AG20443 (cell line): ENCODE results near the gene RNF44.
"Not testable (repeated sequence)": the region's sequence is repeated elsewhere in the genome, so short reads cannot be mapped to it uniquely, and the experiment has no call there.

Experiments
- DNase-seq: peaks from one replicate; pipeline ENCODE4 v3.0.0; 2012; ENCODE audit warnings: low spot score, mixed read lengths

Gene RNF44

GRCh38 chr5:176519810-176520720 is 17.1 kb downstream of the RNF44 start:
- no peak for DNase-seq

DNA sequence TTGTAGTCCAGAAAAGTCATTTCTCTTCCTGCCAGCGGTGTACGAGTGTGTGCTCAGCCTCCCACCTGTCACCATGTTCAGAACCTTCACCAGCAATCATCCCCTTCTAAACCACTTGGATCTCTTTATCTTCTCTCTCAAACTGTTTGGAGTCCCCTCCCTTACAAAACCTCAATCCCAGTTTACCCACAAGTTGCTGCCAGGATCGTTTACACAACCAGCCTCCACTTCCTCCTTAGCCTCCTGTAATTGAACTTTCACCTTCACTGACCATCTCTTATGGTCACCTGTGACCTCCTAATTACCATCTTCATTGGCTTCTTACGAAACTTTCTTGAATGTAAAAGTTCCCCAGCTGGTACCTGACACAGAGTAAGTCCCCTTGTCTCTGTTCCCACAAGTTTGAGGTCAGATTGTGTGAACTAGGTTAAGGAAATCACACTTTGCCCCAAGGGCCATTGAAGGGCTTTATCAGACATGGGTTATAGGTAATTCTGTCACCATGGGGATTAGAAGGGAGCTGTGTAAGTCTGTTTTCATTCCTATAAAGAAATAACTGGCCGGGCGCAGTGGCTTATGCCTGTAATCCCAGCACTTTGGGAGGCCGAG is 20.0 kb downstream of the RNF44 start:
- DNase-seq: no peak

DNA sequence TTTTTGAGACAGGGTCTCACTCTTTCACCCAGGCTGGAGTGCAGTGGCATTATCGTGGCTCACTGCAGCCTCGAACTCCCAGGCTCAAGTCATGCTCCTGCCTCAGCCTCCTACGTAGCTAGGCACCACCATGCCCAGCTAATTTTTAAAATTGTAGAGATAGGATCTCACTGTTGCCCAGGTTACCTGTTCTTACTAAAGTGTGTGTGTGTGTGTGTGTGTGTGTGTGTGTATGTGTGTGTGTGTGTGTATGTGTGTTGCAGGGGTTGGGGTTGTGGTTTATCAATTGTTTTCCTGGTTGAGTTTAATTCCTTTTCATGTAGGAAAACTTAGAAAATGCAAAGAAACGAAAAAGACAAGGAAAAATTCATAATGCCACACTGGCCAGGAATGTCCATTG is 21.8 kb downstream of the RNF44 start:
- DNase-seq: no peak

GRCh38 chr5:176514244-176514950 is 22.8 kb downstream of the RNF44 start:
- no peak for DNase-seq

- DNase-seq: no peak
Measured at GRCh38 chr5:176513788-176514187, 23.4 kb downstream of the RNF44 start.

DNA sequence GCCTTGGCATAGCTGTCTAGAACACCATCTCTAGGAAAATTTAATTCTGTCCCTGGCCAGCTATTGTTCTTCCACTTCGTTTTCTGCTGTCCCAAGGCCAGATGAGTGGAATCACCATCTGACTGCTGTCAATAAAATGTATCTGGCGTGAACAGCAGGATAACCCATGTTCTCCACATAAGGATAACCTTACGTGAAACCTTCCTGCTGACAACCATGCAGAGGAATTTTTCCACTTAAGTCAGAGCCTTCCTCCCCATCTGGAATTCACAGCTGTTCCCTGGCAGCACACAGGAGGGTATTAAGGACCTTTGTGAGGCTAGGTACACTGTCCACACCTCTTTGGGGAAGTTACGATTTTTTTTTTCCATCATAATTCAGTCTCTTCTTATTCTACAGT is 28.6 kb downstream of the RNF44 start:
- no peak for DNase-seq

DNA sequence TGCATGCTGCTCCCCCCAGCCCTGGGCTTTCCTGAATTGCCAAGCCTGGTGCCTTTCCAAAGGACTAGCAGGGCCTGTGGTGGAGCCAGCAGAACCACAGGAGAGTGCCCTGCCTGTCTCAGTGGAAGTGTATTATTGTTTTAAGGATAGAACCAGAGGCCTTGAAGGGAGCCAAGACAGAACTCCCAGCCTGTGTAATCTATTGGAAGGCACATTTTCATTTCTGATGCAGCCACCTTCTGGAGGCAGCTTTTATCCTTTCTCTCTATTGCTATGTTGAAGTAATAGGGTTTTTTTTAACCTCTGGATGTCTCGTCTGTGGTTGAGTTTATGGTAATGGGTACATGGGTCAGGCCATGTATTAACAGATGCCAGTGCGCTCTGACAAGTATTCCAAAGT is 29.3 kb downstream of the RNF44 start:
- DNase-seq: no peak

DNA sequence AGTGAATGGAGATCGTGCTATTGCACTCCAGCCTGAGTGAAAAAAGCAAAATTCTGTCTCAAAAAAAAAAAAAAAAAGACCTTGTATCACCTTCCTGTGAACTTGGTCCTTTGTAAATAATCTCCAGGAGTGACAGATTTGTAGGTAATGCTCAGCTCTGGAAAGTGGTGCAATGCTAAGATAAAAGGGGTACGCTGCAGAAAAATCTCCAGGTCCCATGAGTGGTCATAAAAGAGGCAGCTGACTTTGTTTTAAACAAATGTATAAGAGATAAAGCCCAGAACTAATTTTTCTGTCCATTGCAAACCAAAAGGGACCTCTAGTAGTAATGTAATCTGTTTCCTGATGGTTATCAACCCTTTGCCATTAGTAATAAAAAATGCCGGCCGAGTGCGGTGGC is 33.7 kb downstream of the RNF44 start:
- DNase-seq: no peak

GRCh38 chr5:176501333-176501732 is 35.9 kb downstream of the RNF44 start:
- DNase-seq: peak; percentile 70

DNA sequence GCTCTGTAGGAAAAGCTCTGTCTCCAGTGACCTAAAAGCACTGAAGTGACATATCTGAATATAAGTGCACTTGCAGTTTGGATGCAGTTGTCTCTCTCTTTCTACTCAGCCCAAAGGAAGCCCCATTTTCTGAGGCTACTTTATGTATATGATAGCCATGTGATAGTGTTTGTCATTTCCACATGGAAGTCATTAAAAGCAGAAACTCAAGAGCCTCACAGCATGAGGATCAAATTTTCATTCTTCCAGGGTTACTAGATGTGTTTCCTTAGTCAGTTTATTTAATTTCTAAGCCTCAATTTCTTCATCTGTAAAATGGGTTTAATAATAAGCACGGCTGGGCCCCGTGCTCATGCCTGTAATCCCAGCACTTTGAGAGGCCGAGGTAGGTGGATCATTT is 36.7 kb downstream of the RNF44 start:
- DNase-seq: no peak

GRCh38 chr5:176499273-176499672 is 37.9 kb downstream of the RNF44 start:
- no peak for DNase-seq

DNA sequence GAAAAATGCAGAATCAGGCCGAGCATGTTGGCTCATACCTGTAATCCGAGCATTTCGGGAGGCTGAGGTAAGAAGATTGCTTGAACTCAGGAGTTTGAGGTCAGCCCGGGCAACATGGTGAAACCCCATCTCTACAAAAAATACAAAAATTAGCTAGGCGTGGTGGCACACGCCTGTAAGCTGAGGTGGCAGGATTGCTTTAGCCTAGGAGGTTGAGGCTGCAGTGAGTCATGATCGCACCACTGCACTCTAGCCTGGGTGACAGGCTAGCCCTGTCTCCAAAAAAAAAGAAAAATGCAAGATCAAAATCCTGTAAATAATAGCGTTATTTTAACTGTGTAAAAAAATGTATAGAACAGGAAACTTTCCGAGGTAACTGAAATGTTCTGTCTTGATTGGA is 39.4 kb downstream of the RNF44 start:
- no peak for DNase-seq

DNA sequence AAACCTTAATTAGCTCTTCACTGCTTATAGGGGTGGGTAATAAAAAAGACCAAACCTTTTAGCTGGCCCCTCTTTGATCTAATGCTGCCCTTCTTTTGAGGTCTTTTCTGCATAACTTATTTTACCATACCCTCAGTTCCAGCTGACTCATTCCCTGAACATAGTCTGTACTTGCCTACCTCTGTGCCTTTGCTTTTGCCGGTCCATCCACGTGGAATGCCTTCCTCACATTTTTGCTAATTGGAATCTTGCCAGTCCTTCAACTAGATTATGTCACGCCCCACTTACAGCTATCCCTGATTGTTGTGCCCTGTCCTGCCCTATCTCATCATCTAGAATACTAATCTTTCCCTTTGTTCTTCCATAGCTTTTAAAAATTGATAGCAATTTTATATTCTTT is 44.8 kb downstream of the RNF44 start:
- DNase-seq: no peak

DNA sequence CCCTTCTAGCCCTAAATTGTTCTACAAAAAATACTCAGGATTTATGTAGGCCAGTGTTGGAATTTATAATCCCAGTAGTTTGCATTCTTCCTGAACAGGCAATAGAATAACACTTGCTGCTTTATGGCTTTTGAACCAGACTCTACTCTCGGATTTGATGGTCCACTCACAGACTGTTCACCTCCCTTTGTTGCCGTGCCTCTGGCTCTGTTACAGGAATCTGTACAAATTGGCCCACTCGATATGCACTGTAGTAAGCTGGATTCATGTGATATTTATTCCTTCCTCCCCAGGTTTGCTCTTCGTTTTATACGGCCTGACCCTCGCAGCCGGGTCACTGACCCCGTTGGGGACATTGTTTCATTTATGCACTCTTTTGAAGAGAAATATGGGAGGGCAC is 45.3 kb downstream of the RNF44 start:
- no peak for DNase-seq

GRCh38 chr5:176491101-176491502 is 46.1 kb downstream of the RNF44 start:
- DNase-seq: no peak

DNA sequence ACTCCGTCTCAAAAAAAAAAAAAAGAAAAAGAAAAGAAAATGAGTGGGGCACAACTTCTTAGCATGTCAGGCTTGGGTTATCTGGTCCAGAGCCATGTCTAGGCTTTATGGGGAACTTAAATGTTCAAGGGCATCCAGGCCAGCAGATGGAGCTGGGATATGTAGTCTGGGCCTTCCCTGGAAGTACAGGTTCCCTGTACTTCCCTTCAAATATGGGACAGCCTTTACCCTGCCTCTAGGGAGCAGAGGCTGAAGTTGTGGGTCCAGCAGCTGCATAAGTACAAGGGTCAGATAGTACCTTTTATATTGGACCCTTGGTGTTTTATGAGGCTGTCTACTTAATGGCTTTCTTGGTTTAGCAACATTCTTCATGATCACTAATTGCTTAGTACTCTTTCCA is 46.9 kb downstream of the RNF44 start:
- no peak for DNase-seq

GRCh38 chr5:176489077-176489476 is 48.1 kb downstream of the RNF44 start:
- no peak for DNase-seq

DNA sequence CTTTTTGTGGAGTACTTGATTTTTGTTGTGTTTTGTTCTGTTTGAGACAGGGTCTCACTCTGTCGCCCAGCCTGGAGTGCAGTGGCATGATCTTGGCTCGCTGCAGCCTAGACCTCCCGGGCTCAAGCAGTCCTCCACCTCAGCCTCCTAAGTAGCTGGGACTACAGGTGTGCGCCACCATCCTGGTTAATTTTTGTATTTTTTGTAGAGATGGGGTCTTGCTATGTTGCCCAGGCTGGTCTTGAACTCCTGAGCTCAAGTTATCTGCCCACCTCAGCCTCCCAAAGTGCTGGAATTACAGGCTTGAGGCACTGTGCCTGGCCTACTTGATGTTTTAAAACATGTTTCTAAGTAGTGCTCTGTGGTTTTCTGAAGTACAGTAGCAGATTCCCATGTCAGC is 50.0 kb downstream of the RNF44 start:
- DNase-seq: not testable (repeated sequence)

- DNase-seq: no peak
Measured at GRCh38 chr5:176486189-176486757, 50.9 kb downstream of the RNF44 start.

- DNase-seq: no peak
Measured at GRCh38 chr5:176485176-176485575, 52.0 kb downstream of the RNF44 start.

DNA sequence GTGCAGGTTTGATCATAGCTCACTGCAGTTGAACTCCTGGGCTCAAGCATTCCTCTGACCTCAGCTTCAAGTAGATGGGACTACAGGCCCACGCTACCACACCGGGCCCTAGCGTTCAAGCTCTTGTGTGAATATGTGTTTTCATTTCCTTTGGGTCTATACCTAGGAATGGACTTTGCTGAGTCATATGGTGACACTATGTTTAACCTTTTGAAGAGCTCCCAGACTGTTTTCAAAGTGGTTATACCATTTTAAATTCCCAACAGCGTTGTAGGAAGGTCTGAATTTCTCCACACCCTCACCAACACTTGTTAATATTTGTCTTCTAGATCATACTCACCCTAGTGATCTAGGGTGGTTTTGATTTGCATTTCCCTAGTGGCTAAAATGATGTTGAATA is 55.5 kb downstream of the RNF44 start:
- no peak for DNase-seq
